Measurements from ENCODE around the gene PRR13. TPM values are rescaled to one million over a fixed set of nuclear protein-coding genes. Genes with fewer than 3 reads are reported as not detected.

PRR13 gene
- total and polyA plus RNA-seq, 2 experiments from 2014 or later = 150 to 457 TPM

GRCh38 chr12:53467082-53467481 is 25.5 kb downstream of the PRR13 start:
- Histone ChIP-seq H3K9me2 (replicated peaks; ENCODE audit: insufficient read depth) (no peaks in the 10 kb centered on the region), H3K4me3 (no peak overlapping the region), H3K9me3 (ENCODE audit: low read depth) (no peaks in the 10 kb centered on the region), H2AFZ (no peak overlapping the region), H3K4me2 (no peak overlapping the region), H3K79me2 (peaks cover 97% of the 10 kb centered on the region), H3K27me3 (no peaks in the 10 kb centered on the region), H3K4me1 (ENCODE audit: insufficient read depth) (no peaks in the 10 kb centered on the region), H3K27ac (no peak overlapping the region), H4K20me1 (ENCODE audit: insufficient read depth, poor library complexity, severe bottlenecking) (peaks cover 83% of the 10 kb centered on the region), H3K36me3 (replicated peaks; ENCODE audit: insufficient read depth, low read depth) (no peaks in the 10 kb centered on the region)
- no peak for TF ChIP-seq EZH2phosphoT487 (IDR thresholded peaks at IDR 0.05; ENCODE audit: low read depth, severe bottlenecking, unreplicated experiment)
- TF ChIP-seq EZH2 (IDR thresholded peaks at IDR 0.05; ENCODE audit: borderline replicate concordance) = no peak
- no peak for TF ChIP-seq CTCF (IDR thresholded peaks at IDR 0.05; ENCODE audit: poor library complexity)
- no peak for DNase-seq (ENCODE audit: low spot score)
- 83% methylated on average over 5 of the region's 5 CpGs for WGBS (ENCODE audit: low lambda C conversion rate, missing lambda C conversion rate)

GRCh38 chr12:53467880-53468279 is 26.3 kb downstream of the PRR13 start:
- 88% methylated on average over 2 of the region's 2 CpGs for WGBS (ENCODE audit: low lambda C conversion rate, missing lambda C conversion rate)
- H3K36me3 ChIP-seq (replicated peaks; ENCODE audit: insufficient read depth, low read depth) = no peaks in the 10 kb centered on the region
- H3K27me3 ChIP-seq = no peaks in the 10 kb centered on the region
- no peaks in the 10 kb centered on the region for H3K9me3 ChIP-seq (ENCODE audit: low read depth)
- DNase-seq (ENCODE audit: low spot score) = no peak
- H3K79me2 ChIP-seq = peaks cover 97% of the 10 kb centered on the region
- no peaks in the 10 kb centered on the region for H3K4me1 ChIP-seq (ENCODE audit: insufficient read depth)
- H3K4me3 ChIP-seq = no peak overlapping the region
- TF ChIP-seq EZH2 (IDR thresholded peaks at IDR 0.05; ENCODE audit: borderline replicate concordance) (no peak), CTCF (IDR thresholded peaks at IDR 0.05; ENCODE audit: poor library complexity) (no peak), EZH2phosphoT487 (IDR thresholded peaks at IDR 0.05; ENCODE audit: low read depth, severe bottlenecking, unreplicated experiment) (no peak)
- H3K4me2 ChIP-seq = no peak overlapping the region
- no peak overlapping the region for H2AFZ ChIP-seq
- no peaks in the 10 kb centered on the region for H3K9me2 ChIP-seq (replicated peaks; ENCODE audit: insufficient read depth)
- no peak overlapping the region for H3K27ac ChIP-seq
- H4K20me1 ChIP-seq (ENCODE audit: insufficient read depth, poor library complexity, severe bottlenecking) = peaks cover 83% of the 10 kb centered on the region

- no peaks in the 10 kb centered on the region for H3K36me3 ChIP-seq (replicated peaks; ENCODE audit: insufficient read depth, low read depth)
- no peaks in the 10 kb centered on the region for H3K9me2 ChIP-seq (replicated peaks; ENCODE audit: insufficient read depth)
- H3K27ac ChIP-seq = no peak overlapping the region
- no peak overlapping the region for H3K4me2 ChIP-seq
- no peak overlapping the region for H3K4me3 ChIP-seq
- DNase-seq (ENCODE audit: low spot score) = no peak
- H3K9me3 ChIP-seq (ENCODE audit: low read depth) = no peaks in the 10 kb centered on the region
- H2AFZ ChIP-seq = no peak overlapping the region
- peaks cover 83% of the 10 kb centered on the region for H4K20me1 ChIP-seq (ENCODE audit: insufficient read depth, poor library complexity, severe bottlenecking)
- 92% methylated on average over 1 of the region's 1 CpG for WGBS (ENCODE audit: low lambda C conversion rate, missing lambda C conversion rate)
- no peaks in the 10 kb centered on the region for H3K4me1 ChIP-seq (ENCODE audit: insufficient read depth)
- TF ChIP-seq EZH2phosphoT487 (IDR thresholded peaks at IDR 0.05; ENCODE audit: low read depth, severe bottlenecking, unreplicated experiment) (no peak), EZH2 (IDR thresholded peaks at IDR 0.05; ENCODE audit: borderline replicate concordance) (no peak), CTCF (IDR thresholded peaks at IDR 0.05; ENCODE audit: poor library complexity) (no peak)
- H3K27me3 ChIP-seq = no peaks in the 10 kb centered on the region
- peaks cover 97% of the 10 kb centered on the region for H3K79me2 ChIP-seq
These were observed 26.7 kb downstream of the PRR13 start for GRCh38 chr12:53468282-53468681.
